ENCODE data around the gene SHROOM3.

Gene SHROOM3

DNA sequence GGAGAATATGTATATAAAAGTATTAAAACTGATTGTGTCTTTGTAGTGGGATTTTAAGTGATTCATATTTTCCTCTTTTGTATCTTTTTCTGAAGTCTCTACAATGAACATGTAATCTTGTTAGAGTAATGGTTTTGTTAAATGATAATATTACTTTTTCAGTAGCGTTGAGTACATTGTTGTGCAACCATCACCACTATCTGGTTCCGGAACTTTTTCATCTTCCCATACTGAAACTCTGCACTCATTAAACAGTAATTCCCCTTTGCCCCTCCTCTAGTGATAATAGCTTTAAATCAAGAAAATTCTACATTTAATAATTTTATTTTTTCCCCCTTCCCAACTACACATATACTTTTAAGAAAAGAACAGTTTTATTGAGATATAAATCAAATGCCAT, 23.3 kb downstream of the SHROOM3 start:
- Mint-ChIP-seq H3K4me1 (ENCODE audit: low read depth) (no peaks in the 10 kb centered on the region), H3K27me3 (no peaks in the 10 kb centered on the region), H3K9me3 (peaks cover 11% of the 10 kb centered on the region), H3K4me3 (no peak overlapping the region), H3K36me3 (ENCODE audit: low read depth) (no peaks in the 10 kb centered on the region), H3K27ac (no peak overlapping the region)
- intact Hi-C loops (cut with micrococcal nuclease), result no loop called here

DNA sequence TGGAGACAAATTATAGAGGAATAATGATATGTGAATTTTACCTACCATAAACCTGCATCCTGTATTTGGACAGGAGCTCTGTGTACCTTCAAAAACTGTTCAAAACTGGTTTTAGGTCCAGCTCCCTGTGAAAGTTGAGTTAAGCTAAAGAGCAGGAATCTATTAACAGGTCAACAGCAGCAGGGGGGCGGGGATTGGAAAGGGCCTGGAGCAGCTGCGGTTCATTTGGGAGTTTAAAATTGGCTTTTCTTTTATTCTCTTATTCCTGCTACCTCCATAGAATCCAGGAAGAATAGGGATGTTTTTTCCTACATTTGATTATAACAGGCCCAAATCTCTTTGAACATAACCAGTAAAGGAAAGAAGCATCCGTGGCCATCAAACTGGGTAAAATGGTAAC, 23.8 kb downstream of the SHROOM3 start:
- Mint-ChIP-seq H3K4me1 (ENCODE audit: low read depth) (no peaks in the 10 kb centered on the region), H3K4me3 (no peak overlapping the region), H3K9me3 (peaks cover 17% of the 10 kb centered on the region), H3K27ac (no peak overlapping the region), H3K36me3 (ENCODE audit: low read depth) (no peaks in the 10 kb centered on the region), H3K27me3 (no peaks in the 10 kb centered on the region)
- intact Hi-C loops (cut with micrococcal nuclease), result no loop called here

DNA sequence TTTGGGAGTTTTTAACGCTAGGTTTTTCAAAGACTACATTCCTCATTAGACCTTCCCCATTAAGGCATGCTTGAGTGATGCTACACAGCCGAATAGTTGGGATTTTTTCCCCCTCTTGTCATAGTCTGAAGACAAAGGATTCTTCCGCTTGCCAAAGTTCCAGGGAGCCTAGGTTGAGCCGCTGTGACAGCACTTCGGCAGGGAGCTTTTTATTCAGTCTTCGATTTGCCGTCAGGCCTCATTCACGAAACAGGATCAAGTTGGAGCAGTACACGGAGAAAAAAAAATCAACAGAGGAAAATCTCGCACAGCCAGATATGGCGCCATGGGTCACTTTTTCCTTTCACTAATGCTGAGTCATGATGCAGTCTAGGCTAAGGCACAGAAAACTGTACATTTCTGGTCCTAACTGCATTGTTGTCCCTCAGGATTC, 24.3 kb downstream of the SHROOM3 start:
- Mint-ChIP-seq H3K27ac (no peak overlapping the region), H3K9me3 (peaks cover 21% of the 10 kb centered on the region), H3K27me3 (no peaks in the 10 kb centered on the region), H3K4me3 (no peak overlapping the region), H3K36me3 (ENCODE audit: low read depth) (no peaks in the 10 kb centered on the region), H3K4me1 (ENCODE audit: low read depth) (no peaks in the 10 kb centered on the region)
- intact Hi-C loops (cut with micrococcal nuclease), result no loop called here

DNA sequence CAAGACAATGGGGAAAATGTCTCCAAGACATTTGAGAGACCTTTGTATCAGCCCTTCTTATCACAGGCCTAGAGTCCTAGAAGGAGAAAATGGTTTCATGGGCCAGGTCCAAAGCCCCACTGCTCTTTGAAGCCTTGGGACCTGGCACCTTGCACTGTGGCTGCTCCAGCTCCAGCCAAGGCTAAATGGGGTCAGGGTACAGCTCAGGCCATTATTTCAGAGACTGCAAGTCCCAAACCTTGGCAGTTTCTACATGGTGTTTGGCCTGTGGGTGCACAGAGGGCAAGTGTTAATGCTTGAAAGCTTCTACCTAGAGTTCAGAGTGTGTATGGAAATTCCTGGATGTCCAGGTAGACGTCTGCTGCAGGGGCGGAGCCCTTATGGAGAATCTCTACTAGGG, 28.5 kb downstream of the SHROOM3 start:
- Mint-ChIP-seq H3K9me3 (peaks cover 26% of the 10 kb centered on the region), H3K36me3 (ENCODE audit: low read depth) (no peaks in the 10 kb centered on the region), H3K4me3 (no peak overlapping the region), H3K27me3 (no peaks in the 10 kb centered on the region), H3K4me1 (ENCODE audit: low read depth) (no peaks in the 10 kb centered on the region), H3K27ac (no peak overlapping the region)
- intact Hi-C loops (cut with micrococcal nuclease), result no loop called here

DNA sequence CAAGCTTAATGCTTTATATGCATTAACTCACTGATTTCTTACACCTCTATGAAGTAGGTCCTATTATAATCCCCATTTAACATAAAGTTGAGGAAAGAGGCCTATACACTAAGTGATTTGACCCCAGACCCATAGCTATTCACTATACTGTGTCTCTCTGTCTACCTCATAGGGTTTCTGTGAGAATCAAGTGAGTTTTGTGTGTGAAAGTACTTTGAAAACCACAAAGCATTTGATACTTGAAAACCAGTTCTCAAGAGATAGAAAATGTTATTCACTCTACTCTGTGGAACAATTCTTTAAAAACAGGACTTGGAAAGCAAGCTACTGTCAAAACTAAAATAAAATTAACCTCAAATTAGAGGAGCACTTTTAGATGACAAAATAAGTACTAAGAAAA, 35.0 kb downstream of the SHROOM3 start:
- Mint-ChIP-seq H3K4me3 (no peak overlapping the region), H3K27me3 (no peaks in the 10 kb centered on the region), H3K4me1 (ENCODE audit: low read depth) (no peaks in the 10 kb centered on the region), H3K36me3 (ENCODE audit: low read depth) (no peaks in the 10 kb centered on the region), H3K9me3 (no peaks in the 10 kb centered on the region), H3K27ac (no peak overlapping the region)
- intact Hi-C loops (cut with micrococcal nuclease), result no loop called here

DNA sequence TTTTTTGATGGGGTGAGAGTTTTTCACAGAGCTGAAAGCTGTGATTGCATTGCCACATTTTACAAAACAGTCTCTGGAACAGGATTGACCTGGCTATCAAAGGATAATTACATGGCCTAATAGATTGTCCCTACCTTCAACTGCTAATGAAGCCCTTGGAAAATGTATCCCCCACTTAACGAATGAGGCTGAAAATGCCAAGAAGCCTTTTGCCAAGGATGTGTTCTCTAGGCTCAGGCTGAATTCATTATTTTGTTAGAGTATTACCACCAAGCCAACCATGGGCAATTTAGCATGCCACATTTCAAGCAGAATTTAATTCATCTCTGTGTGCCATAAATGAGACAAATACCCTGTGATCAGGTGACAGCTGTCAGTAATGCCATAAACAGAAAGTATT, 35.5 kb downstream of the SHROOM3 start:
- no peaks in the 10 kb centered on the region for H3K27me3 Mint-ChIP-seq
- H3K4me1 Mint-ChIP-seq (ENCODE audit: low read depth), result no peaks in the 10 kb centered on the region
- no peaks in the 10 kb centered on the region for H3K36me3 Mint-ChIP-seq (ENCODE audit: low read depth)
- no peak overlapping the region for H3K4me3 Mint-ChIP-seq
- no peak overlapping the region for H3K27ac Mint-ChIP-seq
- no peaks in the 10 kb centered on the region for H3K9me3 Mint-ChIP-seq
- intact Hi-C loops (cut with micrococcal nuclease), result no loop called here

DNA sequence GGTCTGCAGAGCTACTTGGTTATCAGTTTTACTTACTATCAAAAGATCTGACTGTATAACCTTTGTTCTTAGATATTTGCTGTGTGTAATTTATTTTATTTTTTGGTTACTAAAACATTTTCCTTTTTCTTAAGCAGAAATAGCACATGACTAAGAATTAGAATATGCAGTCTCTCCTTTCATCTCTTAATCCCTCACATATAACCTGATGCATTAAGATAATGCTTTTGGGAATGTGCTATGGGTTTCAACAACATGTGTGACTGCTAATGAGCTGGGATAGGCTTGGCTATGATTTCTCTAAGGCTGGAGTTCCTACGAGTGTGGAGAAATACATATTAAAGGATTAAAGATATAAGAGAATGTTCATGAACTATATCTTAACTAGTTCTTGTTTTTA, 41.5 kb downstream of the SHROOM3 start:
- H3K36me3 Mint-ChIP-seq (ENCODE audit: low read depth), result no peaks in the 10 kb centered on the region
- H3K4me3 Mint-ChIP-seq, result no peak overlapping the region

DNA sequence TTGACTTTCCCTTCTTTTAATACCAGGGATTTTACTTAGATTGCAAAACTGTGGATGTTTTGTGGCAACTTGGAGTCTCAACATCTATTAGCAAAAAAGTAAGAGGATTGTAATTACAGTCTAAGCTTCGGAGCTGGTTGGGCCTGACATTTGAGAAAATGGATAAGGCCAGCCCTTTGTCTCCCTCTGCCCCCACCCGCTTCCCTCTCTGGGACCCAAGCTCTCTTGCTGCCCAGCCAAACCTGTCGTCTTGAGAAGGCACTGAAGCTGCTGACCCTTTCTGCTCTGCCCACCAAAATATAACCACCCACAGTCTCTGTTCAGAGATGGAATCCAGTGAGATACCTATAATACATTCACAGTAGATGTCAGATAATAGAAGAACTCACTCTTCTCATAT, 49.6 kb downstream of the SHROOM3 start:
- no peaks in the 10 kb centered on the region for H3K27me3 Mint-ChIP-seq
- intact Hi-C loops (cut with micrococcal nuclease), result no loop called here
- no peak overlapping the region for H3K27ac Mint-ChIP-seq
- no peak overlapping the region for H3K4me3 Mint-ChIP-seq
- H3K36me3 Mint-ChIP-seq (ENCODE audit: low read depth), result no peaks in the 10 kb centered on the region
- peaks cover 25% of the 10 kb centered on the region for H3K9me3 Mint-ChIP-seq
- no peaks in the 10 kb centered on the region for H3K4me1 Mint-ChIP-seq (ENCODE audit: low read depth)

More for the DNA sequence above, 41.5 kb downstream of the SHROOM3 start:
- Mint-ChIP-seq H3K27me3 (no peaks in the 10 kb centered on the region), H3K27ac (no peak overlapping the region), H3K9me3 (peaks cover 24% of the 10 kb centered on the region), H3K4me1 (ENCODE audit: low read depth) (no peaks in the 10 kb centered on the region)
- intact Hi-C loops (cut with micrococcal nuclease), result no loop called here

DNA sequence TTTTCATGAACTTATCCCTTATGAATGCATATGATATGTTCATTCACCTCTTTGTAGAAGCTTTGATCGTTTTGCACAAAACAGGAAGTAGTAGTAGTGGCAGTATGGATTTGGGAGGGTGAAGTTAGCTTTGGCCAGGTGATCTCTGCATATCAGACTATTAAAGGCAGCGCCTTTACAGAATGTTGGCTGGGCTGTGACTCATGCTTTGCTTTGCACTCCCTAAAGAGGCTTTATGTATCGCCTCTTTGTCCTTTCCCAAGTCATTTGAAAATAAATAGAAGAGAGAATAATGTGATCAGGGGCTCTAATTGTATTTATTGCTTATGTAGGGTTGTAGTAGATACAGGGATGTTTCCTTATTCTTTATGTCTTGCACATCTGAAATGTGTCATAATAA, 50.4 kb downstream of the SHROOM3 start:
- Mint-ChIP-seq H3K9me3 (peaks cover 25% of the 10 kb centered on the region), H3K27ac (no peak overlapping the region), H3K27me3 (no peaks in the 10 kb centered on the region), H3K4me3 (no peak overlapping the region), H3K4me1 (ENCODE audit: low read depth) (no peaks in the 10 kb centered on the region), H3K36me3 (ENCODE audit: low read depth) (no peaks in the 10 kb centered on the region)
- intact Hi-C loops (cut with micrococcal nuclease), result no loop called here

DNA sequence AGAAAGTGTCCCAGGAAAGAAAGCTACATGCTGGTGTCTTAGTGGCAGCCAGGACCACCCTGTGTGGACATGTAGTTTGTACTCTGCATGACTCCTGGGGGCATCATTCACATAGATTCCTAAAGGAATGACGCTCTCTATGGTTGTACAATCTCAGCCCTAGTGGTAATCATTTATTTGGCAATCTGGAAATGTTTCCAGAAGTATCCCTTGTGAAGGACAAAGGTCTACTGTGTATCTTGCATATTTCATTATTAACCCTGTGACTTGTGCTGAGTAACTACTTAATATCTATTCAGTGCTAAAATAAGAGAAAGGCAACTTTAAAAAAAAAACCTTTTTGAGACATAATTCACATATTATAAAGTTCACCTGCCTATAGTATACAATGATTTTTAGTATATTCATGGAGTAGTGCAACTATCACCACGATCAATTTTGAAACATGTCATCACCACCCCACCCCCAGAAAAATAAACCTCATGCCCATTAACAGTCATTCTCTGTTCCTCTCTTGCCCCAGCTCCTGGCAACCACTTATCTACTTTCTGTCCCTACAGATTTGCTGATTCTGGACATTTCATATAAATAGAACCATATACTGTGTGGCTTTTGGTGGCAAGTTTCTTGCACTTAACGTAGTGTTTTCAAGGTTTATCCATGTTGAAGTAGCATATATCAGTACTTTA, 51.7 kb downstream of the SHROOM3 start:
- no peak overlapping the region for H3K4me3 Mint-ChIP-seq
- intact Hi-C loops (cut with micrococcal nuclease), result no loop called here
- no peaks in the 10 kb centered on the region for H3K36me3 Mint-ChIP-seq (ENCODE audit: low read depth)
- H3K4me1 Mint-ChIP-seq (ENCODE audit: low read depth), result no peaks in the 10 kb centered on the region
- peaks cover 12% of the 10 kb centered on the region for H3K9me3 Mint-ChIP-seq
- no peaks in the 10 kb centered on the region for H3K27me3 Mint-ChIP-seq
- H3K27ac Mint-ChIP-seq, result no peak overlapping the region

DNA sequence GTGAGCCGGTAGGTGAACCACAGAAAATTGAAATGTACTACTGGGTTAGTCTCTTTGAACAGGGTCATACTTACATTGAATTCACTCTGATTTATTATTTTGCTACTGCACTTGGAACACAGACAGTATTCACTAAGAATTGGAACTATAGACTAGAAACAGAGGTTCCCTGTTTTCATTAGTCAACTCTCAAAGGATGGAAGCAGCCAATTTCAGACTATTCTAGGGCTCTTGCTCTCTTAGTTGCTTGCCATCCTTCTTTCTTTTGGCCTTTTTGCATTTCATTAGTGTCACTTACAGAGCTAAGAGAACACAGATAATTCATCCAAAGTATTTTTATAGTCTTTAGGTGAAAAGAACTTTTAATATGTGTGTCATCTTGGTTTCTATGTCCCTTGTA, 52.6 kb downstream of the SHROOM3 start:
- Mint-ChIP-seq H3K27ac (no peak overlapping the region), H3K9me3 (peaks cover 10% of the 10 kb centered on the region), H3K36me3 (ENCODE audit: low read depth) (no peaks in the 10 kb centered on the region), H3K27me3 (no peaks in the 10 kb centered on the region), H3K4me1 (ENCODE audit: low read depth) (no peaks in the 10 kb centered on the region), H3K4me3 (no peak overlapping the region)
- intact Hi-C loops (cut with micrococcal nuclease), result no loop called here

DNA sequence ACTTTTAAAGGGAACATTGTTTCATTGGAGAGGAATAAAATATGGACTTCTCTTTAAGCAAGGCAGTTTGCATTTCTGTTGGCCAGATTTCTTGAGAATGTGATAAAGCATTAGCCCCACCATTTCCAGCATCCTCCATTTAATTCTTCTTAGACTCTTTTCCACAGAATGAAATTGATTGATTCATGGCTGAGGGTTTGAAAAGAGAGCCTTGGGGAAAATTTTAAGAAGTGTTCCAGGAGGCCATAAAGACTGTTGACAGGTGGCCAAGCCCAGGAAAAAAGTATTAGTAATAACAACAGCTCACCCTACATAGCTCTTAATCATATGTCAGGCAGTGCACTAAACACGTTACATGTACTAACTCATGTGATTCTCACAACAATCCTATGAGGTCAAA, 53.4 kb downstream of the SHROOM3 start:
- no peaks in the 10 kb centered on the region for H3K4me1 Mint-ChIP-seq (ENCODE audit: low read depth)
- peaks cover 10% of the 10 kb centered on the region for H3K9me3 Mint-ChIP-seq
- H3K4me3 Mint-ChIP-seq, result no peak overlapping the region
- no peaks in the 10 kb centered on the region for H3K27me3 Mint-ChIP-seq
- no peak overlapping the region for H3K27ac Mint-ChIP-seq
- intact Hi-C loops (cut with micrococcal nuclease), result no loop called here
- H3K36me3 Mint-ChIP-seq (ENCODE audit: low read depth), result no peaks in the 10 kb centered on the region

DNA sequence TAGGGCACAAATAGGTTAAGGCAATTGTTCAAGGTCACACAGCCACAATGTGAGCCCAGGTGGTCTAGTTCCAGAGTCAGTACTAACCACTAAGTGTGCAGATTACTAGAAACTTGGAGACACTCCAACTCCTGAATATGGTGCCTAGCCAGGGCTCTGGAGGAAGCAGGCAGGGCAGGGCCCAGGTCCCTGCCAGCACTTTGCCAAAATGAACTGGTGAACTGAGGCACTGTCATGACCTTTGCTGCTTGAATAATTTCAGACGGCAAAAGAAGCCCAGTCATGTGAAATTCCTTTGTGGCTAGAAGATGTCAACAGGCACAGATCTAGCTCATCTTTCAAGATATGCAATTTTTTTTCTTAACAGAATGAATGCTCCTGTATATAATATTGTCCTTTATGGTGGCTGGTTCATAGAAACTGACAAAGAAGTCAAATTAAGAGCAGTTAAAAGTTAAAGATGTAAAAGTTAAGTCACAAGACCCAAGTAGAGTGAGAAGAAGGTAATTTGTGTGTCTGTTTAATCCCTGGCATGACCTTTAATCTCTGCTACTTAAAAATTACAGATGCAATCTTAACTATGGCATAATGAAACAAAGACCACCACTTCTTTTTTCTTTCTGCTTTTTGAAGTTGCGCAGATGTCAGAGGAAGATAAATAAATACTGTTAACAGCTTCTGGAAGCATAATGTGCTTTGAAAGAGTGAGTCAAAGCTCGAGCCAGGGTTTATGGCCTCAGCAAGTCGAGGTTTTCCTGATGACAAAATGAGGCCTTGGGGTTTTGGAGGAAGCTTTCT, 54.1 kb downstream of the SHROOM3 start:
- Mint-ChIP-seq H3K4me3 (no peak overlapping the region), H3K9me3 (peaks cover 10% of the 10 kb centered on the region), H3K4me1 (ENCODE audit: low read depth) (no peaks in the 10 kb centered on the region), H3K27ac (no peak overlapping the region), H3K36me3 (ENCODE audit: low read depth) (no peaks in the 10 kb centered on the region), H3K27me3 (no peaks in the 10 kb centered on the region)
- intact Hi-C loops (cut with micrococcal nuclease), result no loop called here

DNA sequence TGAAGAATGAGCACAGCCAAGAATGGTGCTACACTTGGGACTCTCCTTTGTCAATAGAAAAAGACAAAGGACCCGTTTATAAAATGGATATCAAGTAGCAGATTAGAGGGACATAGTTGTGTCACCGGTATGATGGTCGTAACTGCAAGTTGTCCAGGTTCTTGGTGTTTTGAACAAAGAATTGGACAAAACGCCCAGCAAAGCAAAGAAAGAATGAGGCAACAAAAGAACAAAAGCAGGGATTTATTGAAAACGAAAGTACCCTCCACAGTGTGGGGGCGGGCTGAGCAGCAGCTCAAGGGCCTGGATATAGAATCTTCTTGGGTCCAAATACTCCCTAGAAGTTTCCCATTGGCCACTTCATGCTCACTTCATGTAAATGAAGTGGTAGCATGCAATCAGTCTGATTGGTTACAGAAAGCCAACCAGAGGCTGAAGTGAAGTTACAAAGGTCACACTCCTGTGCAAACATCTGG, 54.7 kb downstream of the SHROOM3 start:
- Mint-ChIP-seq H3K4me1 (ENCODE audit: low read depth) (no peaks in the 10 kb centered on the region), H3K36me3 (ENCODE audit: low read depth) (no peaks in the 10 kb centered on the region), H3K27ac (no peak overlapping the region), H3K9me3 (peaks cover 10% of the 10 kb centered on the region), H3K27me3 (no peaks in the 10 kb centered on the region), H3K4me3 (no peak overlapping the region)
- intact Hi-C loops (cut with micrococcal nuclease), result no loop called here
